Bronchial epithelial cell (primary cell): ENCODE data around the gene ADGRL3. TPM values are rescaled to one million over a fixed set of nuclear protein-coding genes. Genes with fewer than 3 reads are reported as not detected.

Experiments
- DNase-seq: peaks from one replicate; pipeline ENCODE4 v3.0.0-alpha.2; 2010; ENCODE audit warnings: low read depth
- FAIRE-seq: peaks from 2 replicates; lab custom pipeline; 2011; peaks lifted over from hg19 to GRCh38; lab: Jason Lieb, UNC
- H3K27me3 ChIP-seq: 2 replicates; pipeline ENCODE4 v1.5.1; 2011; ENCODE audit warnings: low read length; ENCODE audit not compliant: control insufficient read depth, insufficient read depth
- H3K36me3 ChIP-seq: 2 replicates; pipeline ENCODE4 v1.5.1; 2011; ENCODE audit warnings: low read length; ENCODE audit not compliant: control insufficient read depth, insufficient read depth
- H3K4me3 ChIP-seq: 2 replicates; pipeline ENCODE4 v1.5.1; 2011; ENCODE audit warnings: mild to moderate bottlenecking, low read depth, low read length, control low read depth
- CTCF ChIP-seq: IDR thresholded peaks from 2 replicates; pipeline ENCODE4 v1.5.1; 2011; ENCODE audit warnings: mild to moderate bottlenecking, moderate library complexity, low read length, control low read depth, inconsistent platforms; ENCODE audit not compliant: insufficient read depth, severe bottlenecking
- total RNA-seq: library from RNA; depleted of rRNA; stranded (reverse); fragments of >200 nt; gene quantifications from 2 replicates; pipeline ENCODE4 v1.2.1, GENCODE V29; 2014

Gene ADGRL3
- total RNA-seq, 1 donor from 2014 or later, result under 0.01 TPM

- DNase-seq (peak; percentile 95), FAIRE-seq (peak; percentile 50)
- Histone ChIP-seq H3K36me3 (no peaks in the 10 kb centered on the region), H3K27me3 (no peaks in the 10 kb centered on the region), H3K4me3 (no peak overlapping the region)
- no peak for TF ChIP-seq CTCF
Measured at GRCh38 chr4:61462451-61463326, 262.6 kb downstream of the ADGRL3 start.

GRCh38 chr4:61468024-61468720 lies 268.0 kb downstream of the ADGRL3 start:
- Histone ChIP-seq H3K4me3 (no peak overlapping the region), H3K36me3 (no peaks in the 10 kb centered on the region), H3K27me3 (no peaks in the 10 kb centered on the region)
- DNase-seq, result peak; percentile 95
- FAIRE-seq, result peak; percentile 95
- no peak for TF ChIP-seq CTCF

GRCh38 chr4:61473306-61473705 lies 273.2 kb downstream of the ADGRL3 start:
- Histone ChIP-seq H3K36me3 (no peaks in the 10 kb centered on the region), H3K4me3 (no peak overlapping the region), H3K27me3 (no peaks in the 10 kb centered on the region)
- TF ChIP-seq CTCF, result no peak
- FAIRE-seq (no peak), DNase-seq (no peak)

- Histone ChIP-seq H3K36me3 (no peaks in the 10 kb centered on the region), H3K27me3 (no peaks in the 10 kb centered on the region), H3K4me3 (no peak overlapping the region)
- DNase-seq (no peak), FAIRE-seq (no peak)
- TF ChIP-seq CTCF, result no peak
Measured at GRCh38 chr4:61478340-61478739, 278.2 kb downstream of the ADGRL3 start.

GRCh38 chr4:61485056-61485455 lies 284.9 kb downstream of the ADGRL3 start:
- FAIRE-seq, result no peak
- H3K36me3 ChIP-seq, result no peaks in the 10 kb centered on the region
- no peak for TF ChIP-seq CTCF
- DNase-seq, result no peak
- no peaks in the 10 kb centered on the region for H3K27me3 ChIP-seq
- no peak overlapping the region for H3K4me3 ChIP-seq
